ENCODE data around the gene ACOXL.

Gene ACOXL

GRCh38 chr2:111054791-111055691 is 322.7 kb downstream of the ACOXL start:
- no peak for TF ChIP-seq CTCF (conservative IDR thresholded peaks at IDR 0.05; ENCODE audit: low read depth, low read length)
- DNase-seq (ENCODE audit: low read depth) = no peak
- no peak overlapping the region for H3K4me3 ChIP-seq (ENCODE audit: low read depth, low read length)

- no peak for TF ChIP-seq CTCF (conservative IDR thresholded peaks at IDR 0.05; ENCODE audit: low read depth, low read length)
- no peak for DNase-seq (ENCODE audit: low read depth)
- no peak overlapping the region for H3K4me3 ChIP-seq (ENCODE audit: low read depth, low read length)
These were observed 323.4 kb downstream of the ACOXL start for GRCh38 chr2:111055735-111056134.

- no peak for TF ChIP-seq CTCF (conservative IDR thresholded peaks at IDR 0.05; ENCODE audit: low read depth, low read length)
- H3K4me3 ChIP-seq (ENCODE audit: low read depth, low read length) = no peak overlapping the region
- DNase-seq (ENCODE audit: low read depth) = no peak
These were observed 324.7 kb downstream of the ACOXL start for GRCh38 chr2:111057045-111057444.

GRCh38 chr2:111057721-111058120 is 325.3 kb downstream of the ACOXL start:
- H3K4me3 ChIP-seq (ENCODE audit: low read depth, low read length) = no peak overlapping the region
- TF ChIP-seq CTCF (conservative IDR thresholded peaks at IDR 0.05; ENCODE audit: low read depth, low read length) = no peak
- DNase-seq (ENCODE audit: low read depth) = no peak

- no peak overlapping the region for H3K4me3 ChIP-seq (ENCODE audit: low read depth, low read length)
- no peak for DNase-seq (ENCODE audit: low read depth)
- no peak for TF ChIP-seq CTCF (conservative IDR thresholded peaks at IDR 0.05; ENCODE audit: low read depth, low read length)
These were observed 325.9 kb downstream of the ACOXL start for GRCh38 chr2:111058264-111058663.

GRCh38 chr2:111061191-111061590 is 328.8 kb downstream of the ACOXL start:
- no peak overlapping the region for H3K4me3 ChIP-seq (ENCODE audit: low read depth, low read length)
- DNase-seq (ENCODE audit: low read depth) = no peak
- no peak for TF ChIP-seq CTCF (conservative IDR thresholded peaks at IDR 0.05; ENCODE audit: low read depth, low read length)

GRCh38 chr2:111062417-111062816 is 330.0 kb downstream of the ACOXL start:
- TF ChIP-seq CTCF (conservative IDR thresholded peaks at IDR 0.05; ENCODE audit: low read depth, low read length) = no peak
- H3K4me3 ChIP-seq (ENCODE audit: low read depth, low read length) = no peak overlapping the region
- DNase-seq (ENCODE audit: low read depth) = no peak
